Smooth muscle cell (in vitro differentiated cells): ENCODE data around the gene FAAP20. TPM values are rescaled to one million over a fixed set of nuclear protein-coding genes. Genes with fewer than 3 reads are reported as not detected.
A peak's percentile ranks its signal among the peaks of the same experiment; 100 is the strongest.

Source experiments
- DNase-seq: peaks from one replicate; lab custom pipeline; 2025; ENCODE audit not compliant: unreplicated experiment; lab: John Stamatoyannopoulos, UW
- H2AFZ ChIP-seq: fragments of 200-600 bp; sonication (generic); 2 replicates; pipeline ENCODE4 v1.6.0; 2016; ENCODE audit warnings: antibody characterized with exemption, low read depth, mild to moderate bottlenecking
- H3F3A ChIP-seq: fragments of 200-600 bp; sonication (generic); 2 replicates; pipeline ENCODE4 v1.6.0; 2017; ENCODE audit warnings: antibody characterized with exemption, low read depth
- H3K27ac ChIP-seq: fragments of 200-600 bp; sonication (generic); 2 replicates; pipeline ENCODE4 v1.5.1; 2016; ENCODE audit warnings: low read depth, mild to moderate bottlenecking
- H3K27me3 ChIP-seq: fragments of 200-600 bp; sonication (generic); 2 replicates; pipeline ENCODE4 v1.6.1; 2016; ENCODE audit warnings: low read depth, mild to moderate bottlenecking
- H3K36me3 ChIP-seq: fragments of 200-600 bp; sonication (generic); 2 replicates; pipeline ENCODE4 v1.5.1; 2016; ENCODE audit warnings: low read depth
- H3K4me1 ChIP-seq: fragments of 200-600 bp; sonication (generic); 2 replicates; pipeline ENCODE4 v1.5.1; 2016; ENCODE audit warnings: low read depth
- H3K4me2 ChIP-seq: fragments of 200-600 bp; sonication (generic); 2 replicates; pipeline ENCODE4 v1.6.0; 2016; ENCODE audit warnings: mild to moderate bottlenecking
- H3K4me3 ChIP-seq: fragments of 200-600 bp; sonication (generic); 2 replicates; pipeline ENCODE4 v1.5.1; 2016; ENCODE audit warnings: mild to moderate bottlenecking
- H3K79me2 ChIP-seq: fragments of 200-600 bp; sonication (generic); 2 replicates; pipeline ENCODE4 v1.6.0; 2016; ENCODE audit warnings: low read depth, mild to moderate bottlenecking
- H3K9ac ChIP-seq: fragments of 200-600 bp; sonication (generic); 2 replicates; pipeline ENCODE4 v1.6.0; 2016; ENCODE audit warnings: low read depth
- H3K9me3 ChIP-seq: fragments of 200-600 bp; sonication (generic); replicated peaks from 2 replicates; pipeline ENCODE4 v1.5.1; 2016; ENCODE audit warnings: low read depth
- H4K20me1 ChIP-seq: fragments of 200-600 bp; sonication (generic); 2 replicates; pipeline ENCODE4 v1.6.0; 2016; ENCODE audit warnings: low read depth
- WGBS: methylation state at CpG from one replicate; pipeline ENCODE4 v1.1.7; 2016; ENCODE audit warnings: low lambda C conversion rate; 5-methylcytosine and 5-hydroxymethylcytosine counted together
- polyA plus RNA-seq: library from polyadenylated mRNA; unstranded; fragments of >200 nt; fragmentation: Nextera tagmentation; extraction: Ambion mirVana; gene quantifications from 2 replicates; pipeline ENCODE4 v1.2.1, GENCODE V29; 2016
- total RNA-seq: library from RNA; depleted of rRNA; stranded (reverse); fragments of >200 nt; gene quantifications from 2 replicates; pipeline ENCODE4 v1.2.3, GENCODE V29; 2014
- TF ChIP-seq, protein P1 (sequence below): fragments of 200-600 bp; sonication (generic); IDR thresholded peaks from 2 replicates; pipeline ENCODE4 v1.5.1; 2017; ENCODE audit warnings: borderline replicate concordance, mild to moderate bottlenecking, antibody characterized with exemption; ENCODE audit not compliant: insufficient read depth, poor library complexity, severe bottlenecking

The FAAP20 gene
- total and polyA plus RNA-seq, 2 experiments from 2014 or later, result 33.1 to 162 TPM

GRCh38 chr1:2190491-2190976 is 4.0 kb downstream of the FAAP20 start:
- Histone ChIP-seq H4K20me1 (no peaks in the 10 kb centered on the region), H3K4me3 (peak overlapping the region; percentile 53), H3K9ac (peak overlapping the region; percentile 67), H3K4me2 (peak overlapping the region; percentile 88), H3K27me3 (no peaks in the 10 kb centered on the region), H3K79me2 (peaks cover 30% of the 10 kb centered on the region), H3K36me3 (no peaks in the 10 kb centered on the region), H2AFZ (no peak overlapping the region), H3K4me1 (peaks cover 30% of the 10 kb centered on the region), H3K27ac (peak overlapping the region; percentile 88), H3K9me3 (no peaks in the 10 kb centered on the region), H3F3A (peaks cover 29% of the 10 kb centered on the region)
- TF ChIP-seq, protein P1, sequence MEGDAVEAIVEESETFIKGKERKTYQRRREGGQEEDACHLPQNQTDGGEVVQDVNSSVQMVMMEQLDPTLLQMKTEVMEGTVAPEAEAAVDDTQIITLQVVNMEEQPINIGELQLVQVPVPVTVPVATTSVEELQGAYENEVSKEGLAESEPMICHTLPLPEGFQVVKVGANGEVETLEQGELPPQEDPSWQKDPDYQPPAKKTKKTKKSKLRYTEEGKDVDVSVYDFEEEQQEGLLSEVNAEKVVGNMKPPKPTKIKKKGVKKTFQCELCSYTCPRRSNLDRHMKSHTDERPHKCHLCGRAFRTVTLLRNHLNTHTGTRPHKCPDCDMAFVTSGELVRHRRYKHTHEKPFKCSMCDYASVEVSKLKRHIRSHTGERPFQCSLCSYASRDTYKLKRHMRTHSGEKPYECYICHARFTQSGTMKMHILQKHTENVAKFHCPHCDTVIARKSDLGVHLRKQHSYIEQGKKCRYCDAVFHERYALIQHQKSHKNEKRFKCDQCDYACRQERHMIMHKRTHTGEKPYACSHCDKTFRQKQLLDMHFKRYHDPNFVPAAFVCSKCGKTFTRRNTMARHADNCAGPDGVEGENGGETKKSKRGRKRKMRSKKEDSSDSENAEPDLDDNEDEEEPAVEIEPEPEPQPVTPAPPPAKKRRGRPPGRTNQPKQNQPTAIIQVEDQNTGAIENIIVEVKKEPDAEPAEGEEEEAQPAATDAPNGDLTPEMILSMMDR, result no peak
- DNase-seq, result no peak
- WGBS, result 78% methylated on average over 18 of the region's 19 CpGs

DNA sequence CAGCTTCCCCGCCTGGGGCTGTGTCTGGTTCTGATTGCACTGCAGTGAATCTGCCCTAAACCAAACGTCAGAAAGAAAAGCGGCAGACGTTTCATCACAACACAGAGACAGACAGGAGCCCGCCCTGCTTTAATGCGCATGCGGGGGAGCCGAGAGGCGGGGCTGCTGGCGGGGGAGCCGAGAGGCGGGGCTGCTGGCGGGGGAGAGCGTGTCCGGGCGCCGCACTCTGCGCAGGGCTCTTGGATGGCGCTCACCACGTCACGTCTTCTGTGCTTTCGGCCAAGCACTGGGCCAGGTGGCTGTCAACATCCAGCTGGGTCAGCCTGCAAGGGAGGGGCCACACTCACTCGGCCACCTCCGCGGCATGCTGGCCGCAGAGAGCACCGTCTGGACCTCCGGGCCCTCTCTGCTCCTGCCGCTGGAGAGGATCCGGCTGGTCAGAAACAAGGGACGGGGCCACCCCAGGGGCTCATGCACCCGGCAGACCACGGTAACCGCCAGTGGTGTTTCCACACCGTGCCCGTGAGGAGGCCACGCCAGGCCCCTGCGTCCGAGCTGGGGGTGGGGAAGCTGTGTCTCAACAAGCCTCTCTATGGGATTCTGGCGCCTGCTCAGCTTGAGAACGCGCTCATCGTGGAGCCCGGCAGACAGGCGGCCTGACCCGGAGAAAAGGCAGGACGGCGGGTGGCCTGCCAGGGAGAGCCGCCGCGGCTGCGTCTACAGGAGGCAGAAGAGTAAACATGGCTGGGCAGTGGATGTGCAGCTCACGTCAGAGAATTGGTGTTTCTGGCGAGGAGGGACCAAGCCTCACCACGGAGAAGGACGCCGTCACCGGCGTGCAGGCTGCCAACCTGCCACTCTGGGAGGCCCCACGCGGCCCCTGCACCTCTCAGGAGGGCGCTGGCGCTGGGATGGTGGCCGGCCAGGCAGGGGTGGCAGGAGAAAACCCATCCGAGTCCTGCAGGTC is 4.8 kb downstream of the FAAP20 start:
- no peaks in the 10 kb centered on the region for H4K20me1 ChIP-seq
- peaks cover 29% of the 10 kb centered on the region for H3F3A ChIP-seq
- peak overlapping the region; percentile 67 for H3K9ac ChIP-seq
- peak; percentile 88 for DNase-seq
- peaks cover 30% of the 10 kb centered on the region for H3K79me2 ChIP-seq
- no peaks in the 10 kb centered on the region for H3K9me3 ChIP-seq
- TF ChIP-seq, protein P1, result no peak
- H3K4me3 ChIP-seq, result peak overlapping the region; percentile 53
- H3K4me1 ChIP-seq, result peaks cover 26% of the 10 kb centered on the region
- H2AFZ ChIP-seq, result no peak overlapping the region
- peak overlapping the region; percentile 88 for H3K4me2 ChIP-seq
- H3K27me3 ChIP-seq, result no peaks in the 10 kb centered on the region
- no peaks in the 10 kb centered on the region for H3K36me3 ChIP-seq
- peak overlapping the region; percentile 88 for H3K27ac ChIP-seq
- WGBS, result 28% methylated on average over 63 of the region's 65 CpGs

GRCh38 chr1:2188336-2188735 is 6.2 kb downstream of the FAAP20 start:
- Histone ChIP-seq H3K4me2 (no peak overlapping the region), H3K4me3 (no peak overlapping the region), H3K27me3 (no peaks in the 10 kb centered on the region), H2AFZ (no peak overlapping the region), H3K79me2 (peaks cover 25% of the 10 kb centered on the region), H3K9ac (no peak overlapping the region), H3K36me3 (no peaks in the 10 kb centered on the region), H3K27ac (no peak overlapping the region), H4K20me1 (no peaks in the 10 kb centered on the region), H3F3A (peaks cover 22% of the 10 kb centered on the region), H3K9me3 (no peaks in the 10 kb centered on the region), H3K4me1 (peaks cover 20% of the 10 kb centered on the region)
- TF ChIP-seq, protein P1, result no peak
- 97% methylated on average over 16 of the region's 16 CpGs for WGBS
- DNase-seq, result no peak
